ENCODE measurements around the gene MYBL2. TPM values are rescaled to one million over a fixed set of nuclear protein-coding genes. Genes with fewer than 3 reads are reported as not detected.

The MYBL2 gene
- total RNA-seq (2022) (318 and 345 TPM in 2 replicates), Bru-seq, nascent RNA (percentile 81 among the genes with signal in this experiment), BruChase-seq, experiment 1, labeled RNA remaining after a 2-hour chase (percentile 83 among the genes with signal in this experiment), BruChase-seq, experiment 2, labeled RNA remaining after a 6-hour chase (percentile 87 among the genes with signal in this experiment)
- long read RNA-seq, transcript MYBL2-202 (13 exons, 2,704 nt): minor isoform, 22 of 898 reads
- long read RNA-seq, transcript MYBL2-201 (14 exons, 2,639 nt): major isoform, 690 of 898 reads
- long read RNA-seq, partial matches to known transcripts: 94 of 898 reads
- long read RNA-seq, other reads (novel, unspliced or antisense): 92 of 898 reads

GRCh38 chr20:43666376-43667328, at the start of gene MYBL2:
Gene MYBL2 (plus strand): TSS chr20:43667114. CDS start chr20:43667284, 170 bp downstream.
- ChIA-PET CTCF (interaction anchor here (0.6 to 1.8 kb wide), 3 partner anchors 95 to 726 kb away, joined by 3 to 9 read pairs (median 4); no protein-coding TSS in a partner anchor), POLR2A (interaction anchor here (0.6 kb wide), 1 partner anchor 14 kb away, joined by 3 read pairs; no protein-coding TSS in a partner anchor)
- Histone ChIP-seq H3K27me3 (replicated peaks; ENCODE audit: control insufficient read depth, insufficient read depth, low read length) (no peaks in the 10 kb centered on the region), H3K36me3 (ENCODE audit: control insufficient read depth, insufficient read depth, low read length) (peaks cover 2% of the 10 kb centered on the region; the same call in 1 of the 2 replicates), H3K9me3 (no peaks in the 10 kb centered on the region), H3K4me1 (peaks cover 50% of the 10 kb centered on the region), H3K4me3 (ENCODE audit: low read depth, low read length) (peak within 1 kb of the TSS; percentile 68)
- no peaks in the 10 kb centered on the region for H3K27me3 Mint-ChIP-seq (ENCODE audit: insufficient read depth, unreplicated experiment)
- peaks cover 51% of the 10 kb centered on the region for H3K36me3 Mint-ChIP-seq (ENCODE audit: insufficient read depth, unreplicated experiment)
- H3K27ac Mint-ChIP-seq (ENCODE audit: unreplicated experiment): peak within 1 kb of the TSS; percentile 72
- H3K4me3 Mint-ChIP-seq (ENCODE audit: unreplicated experiment): peak within 1 kb of the TSS; percentile 89
- BruUV-seq (replicated peaks): TSS peak; percentile 68
- no peaks in the 10 kb centered on the region for H3K9me3 Mint-ChIP-seq (ENCODE audit: unreplicated experiment)
- intact Hi-C loops (cut with micrococcal nuclease; ENCODE audit: unreplicated experiment): loop anchor here (1.0 kb wide), 1 partner anchor 13 kb away; no protein-coding TSS in a partner anchor
- TF ChIP-seq CTCF (IDR thresholded peaks at IDR 0.05; ENCODE audit: insufficient read depth in 1 of 2, low read depth in 1 of 2, low read length in 1 of 2, severe bottlenecking in 1 of 2, unreplicated experiment in 1 of 2): no peak
- peak; percentile 87 to 91 for DNase-seq
- H3K4me1 Mint-ChIP-seq (ENCODE audit: low read depth, unreplicated experiment): peaks cover 24% of the 10 kb centered on the region

- H3K27me3 Mint-ChIP-seq (ENCODE audit: insufficient read depth, unreplicated experiment): no peaks in the 10 kb centered on the region
- POLR2A ChIA-PET: no interaction called here
These were observed 35.3 kb upstream of the MYBL2 start for GRCh38 chr20:43631598-43631997.

More at GRCh38 chr20:43631598-43631997, 35.3 kb upstream of the MYBL2 start:
- TF ChIP-seq CTCF (IDR thresholded peaks at IDR 0.05; ENCODE audit: insufficient read depth in 1 of 2, low read depth in 1 of 2, low read length in 1 of 2, severe bottlenecking in 1 of 2, unreplicated experiment in 1 of 2): no peak
- CTCF ChIA-PET: no interaction called here
- peaks cover 7% of the 10 kb centered on the region for H3K4me1 ChIP-seq
- 0 out of 2 replicates have a peak, but pooled peaks cover 2% of the 10 kb centered on the region for H3K36me3 ChIP-seq (ENCODE audit: control insufficient read depth, insufficient read depth, low read length)
- H3K4me3 ChIP-seq (ENCODE audit: low read depth, low read length): no peak overlapping the region
- H3K9me3 ChIP-seq: no peaks in the 10 kb centered on the region
- no peak overlapping the region for H3K27ac Mint-ChIP-seq (ENCODE audit: unreplicated experiment)
- no peak for DNase-seq
- H3K4me3 Mint-ChIP-seq (ENCODE audit: unreplicated experiment): no peak overlapping the region
- no TSS peak for BruUV-seq (replicated peaks)
- H3K4me1 Mint-ChIP-seq (ENCODE audit: low read depth, unreplicated experiment): peaks cover 10% of the 10 kb centered on the region
- peaks cover 25% of the 10 kb centered on the region for H3K36me3 Mint-ChIP-seq (ENCODE audit: insufficient read depth, unreplicated experiment)
- H3K9me3 Mint-ChIP-seq (ENCODE audit: unreplicated experiment): no peaks in the 10 kb centered on the region
- no peaks in the 10 kb centered on the region for H3K27me3 ChIP-seq (replicated peaks; ENCODE audit: control insufficient read depth, insufficient read depth, low read length)
- intact Hi-C loops (cut with micrococcal nuclease; ENCODE audit: unreplicated experiment): no loop called here
